HepG2 (cell line): ENCODE results near the gene SLC17A9. TPM values are rescaled to one million over a fixed set of nuclear protein-coding genes. Genes with fewer than 3 reads are reported as not detected.

Experiments
- ARNT ChIP-seq: fragments of 450-650 bp; IDR thresholded peaks from 2 replicates; pipeline ENCODE4 v1.6.1; 2017
- BHLHE40 ChIP-seq: IDR thresholded peaks from 2 replicates; pipeline ENCODE4 v1.6.1; 2011; ENCODE audit warnings: low read length, improper control_type of control experiment
- CC2D1A ChIP-seq: sonication (generic); formaldehyde crosslinking; IDR thresholded peaks from 2 replicates; pipeline ENCODE4 v1.8.1; 2023; ENCODE audit warnings: mild to moderate bottlenecking, missing genetic modification reagents
- HDAC6 ChIP-seq: fragments of 200-600 bp; sonication (generic); IDR thresholded peaks from 2 replicates; pipeline ENCODE4 v1.7.0; 2017; ENCODE audit warnings: mild to moderate bottlenecking, antibody characterized with exemption, low read length, low read depth
- MYPOP ChIP-seq: sonication (generic); formaldehyde crosslinking; IDR thresholded peaks from 2 replicates; pipeline ENCODE4 v1.8.1; 2023; ENCODE audit warnings: mild to moderate bottlenecking, moderate library complexity, missing genetic modification reagents
- PCBP1 ChIP-seq: fragments of 200-400 bp; formaldehyde crosslinking; IDR thresholded peaks from 2 replicates; pipeline ENCODE4 v1.6.1; 2017; ENCODE audit warnings: mild to moderate bottlenecking, low read depth, low read length, borderline replicate concordance
- PITX1 ChIP-seq: sonication (generic); formaldehyde crosslinking; IDR thresholded peaks from 2 replicates; pipeline ENCODE4 v1.5.1; 2020; ENCODE audit warnings: mild to moderate bottlenecking, missing genetic modification reagents
- SAFB2 ChIP-seq: sonication (generic); formaldehyde crosslinking; IDR thresholded peaks from 2 replicates; pipeline ENCODE4 v1.5.1; 2020; ENCODE audit warnings: missing genetic modification reagents, low read depth, mild to moderate bottlenecking, borderline replicate concordance
- SSRP1 ChIP-seq: IDR thresholded peaks from 2 replicates; pipeline ENCODE4 v1.6.1; 2016; ENCODE audit warnings: control low read depth
- ZNF224 ChIP-seq: sonication (generic); formaldehyde crosslinking; IDR thresholded peaks from 2 replicates; pipeline ENCODE4 v1.5.0; 2020; ENCODE audit warnings: mild to moderate bottlenecking, missing genetic modification reagents
- ZNF335 ChIP-seq: sonication (generic); formaldehyde crosslinking; IDR thresholded peaks from 2 replicates; pipeline ENCODE4 v1.4.0; 2020; ENCODE audit warnings: missing genetic modification reagents
- ZNF362 ChIP-seq: sonication (generic); formaldehyde crosslinking; IDR thresholded peaks from 2 replicates; pipeline ENCODE4 v1.4.0; 2020; ENCODE audit warnings: missing genetic modification reagents, mild to moderate bottlenecking, borderline replicate concordance
- ZNF678 ChIP-seq: sonication (generic); formaldehyde crosslinking; IDR thresholded peaks from 2 replicates; pipeline ENCODE4 v1.4.0; 2020; ENCODE audit warnings: mild to moderate bottlenecking, missing genetic modification reagents
- ZNF713 ChIP-seq: sonication (generic); formaldehyde crosslinking; IDR thresholded peaks from 2 replicates; pipeline ENCODE4 v1.4.0; 2020; ENCODE audit warnings: mild to moderate bottlenecking, missing genetic modification reagents
- ZNF83 ChIP-seq: sonication (generic); formaldehyde crosslinking; IDR thresholded peaks from 2 replicates; pipeline ENCODE4 v1.4.0; 2020; ENCODE audit warnings: missing genetic modification reagents, mild to moderate bottlenecking, borderline replicate concordance
- polyA plus RNA-seq, 8 experiments: library from polyadenylated mRNA; depleted of rRNA in 3 of 8; stranded (reverse) in 7 of 8; unstranded in 1 of 8; fragments of >200 nt; fragmentation: Illumina TruSeq in 4 of 8; extraction: Trizol in 4 of 8; gene quantifications; 2 replicates each; pipeline versions ENCODE4 v1.2.1 to v1.2.3, GENCODE V29; 2011 to 2016; ENCODE audit warnings: low read depth in 4 of 8, missing spikeins in 1 of 8, mixed read lengths in 1 of 8; ENCODE audit not compliant: insufficient read depth in 1 of 8
- total RNA-seq, 5 experiments: library from RNA; depleted of rRNA; stranded (reverse); fragments of >200 nt; fragmentation: Illumina TruSeq; extraction: Trizol; gene quantifications; 2 replicates each; pipeline ENCODE4 v1.2.3, GENCODE V29; 2016; ENCODE audit warnings: low read depth in 1 of 5
- TF ChIP-seq, protein P1 (sequence below): sonication (generic); formaldehyde crosslinking; IDR thresholded peaks from 2 replicates; pipeline ENCODE4 v1.4.0; 2020; ENCODE audit warnings: mild to moderate bottlenecking, missing genetic modification reagents
- TF ChIP-seq, protein P2 (sequence below): sonication (generic); formaldehyde crosslinking; IDR thresholded peaks from 2 replicates; pipeline ENCODE4 v1.8.0; 2022; ENCODE audit warnings: missing genetic modification reagents, mild to moderate bottlenecking, borderline replicate concordance
- TF ChIP-seq, protein P3 (sequence below): sonication (generic); formaldehyde crosslinking; IDR thresholded peaks from 2 replicates; pipeline ENCODE4 v1.8.0; 2023; ENCODE audit warnings: mild to moderate bottlenecking, missing genetic modification reagents
- TF ChIP-seq, protein P4 (sequence below): sonication (generic); formaldehyde crosslinking; IDR thresholded peaks from 2 replicates; pipeline ENCODE4 v1.8.1; 2023; ENCODE audit warnings: mild to moderate bottlenecking, missing genetic modification reagents
- TF ChIP-seq, protein P5 (sequence below): sonication (generic); formaldehyde crosslinking; IDR thresholded peaks from 2 replicates; pipeline ENCODE4 v1.5.1; 2020; ENCODE audit warnings: missing genetic modification reagents, mild to moderate bottlenecking, borderline replicate concordance

Gene SLC17A9
- total and polyA plus RNA-seq, 2 of the 13 experiments (the other 11 are each of a cell fraction or from before 2014, with no cell fraction given) = 110 to 191 TPM

- TF ChIP-seq, protein P1, sequence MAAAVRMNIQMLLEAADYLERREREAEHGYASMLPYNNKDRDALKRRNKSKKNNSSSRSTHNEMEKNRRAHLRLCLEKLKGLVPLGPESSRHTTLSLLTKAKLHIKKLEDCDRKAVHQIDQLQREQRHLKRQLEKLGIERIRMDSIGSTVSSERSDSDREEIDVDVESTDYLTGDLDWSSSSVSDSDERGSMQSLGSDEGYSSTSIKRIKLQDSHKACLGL = peak; percentile 70; the same call in 1 of the 2 replicates
- TF ChIP-seq ZNF362 (CRISPR knock-in tag) = no peak; the same call in 1 of the 2 replicates
- no peak for TF ChIP-seq HDAC6
- TF ChIP-seq ZNF335 (CRISPR knock-in tag) = peak; percentile 91
- peak; percentile 98 for TF ChIP-seq PITX1 (CRISPR knock-in tag)
- 0 out of 2 replicates have a peak, but pooled peaks have one; percentile 6 for TF ChIP-seq BHLHE40
- TF ChIP-seq CC2D1A (CRISPR knock-in tag) = no peak
- TF ChIP-seq PCBP1 = no peak
- TF ChIP-seq MYPOP (CRISPR knock-in tag) = peak; percentile 97; the same call in 1 of the 2 replicates
- no peak for TF ChIP-seq ZNF678 (CRISPR knock-in tag)
- peak; percentile 91; the same call in 1 of the 2 replicates for TF ChIP-seq ZNF224 (CRISPR knock-in tag)
- TF ChIP-seq, protein P2, sequence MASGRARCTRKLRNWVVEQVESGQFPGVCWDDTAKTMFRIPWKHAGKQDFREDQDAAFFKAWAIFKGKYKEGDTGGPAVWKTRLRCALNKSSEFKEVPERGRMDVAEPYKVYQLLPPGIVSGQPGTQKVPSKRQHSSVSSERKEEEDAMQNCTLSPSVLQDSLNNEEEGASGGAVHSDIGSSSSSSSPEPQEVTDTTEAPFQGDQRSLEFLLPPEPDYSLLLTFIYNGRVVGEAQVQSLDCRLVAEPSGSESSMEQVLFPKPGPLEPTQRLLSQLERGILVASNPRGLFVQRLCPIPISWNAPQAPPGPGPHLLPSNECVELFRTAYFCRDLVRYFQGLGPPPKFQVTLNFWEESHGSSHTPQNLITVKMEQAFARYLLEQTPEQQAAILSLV (CRISPR knock-in tag) = peak; percentile 49
- peak; percentile 28; the same call in 1 of the 2 replicates for TF ChIP-seq SAFB2 (CRISPR knock-in tag)
- TF ChIP-seq, protein P3, sequence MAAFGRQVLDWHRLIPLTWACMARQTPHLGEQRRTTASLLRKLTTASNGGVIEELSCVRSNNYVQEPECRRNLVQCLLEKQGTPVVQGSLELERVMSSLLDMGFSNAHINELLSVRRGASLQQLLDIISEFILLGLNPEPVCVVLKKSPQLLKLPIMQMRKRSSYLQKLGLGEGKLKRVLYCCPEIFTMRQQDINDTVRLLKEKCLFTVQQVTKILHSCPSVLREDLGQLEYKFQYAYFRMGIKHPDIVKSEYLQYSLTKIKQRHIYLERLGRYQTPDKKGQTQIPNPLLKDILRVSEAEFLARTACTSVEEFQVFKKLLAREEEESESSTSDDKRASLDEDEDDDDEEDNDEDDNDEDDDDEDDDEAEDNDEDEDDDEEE (CRISPR knock-in tag) = no peak; the same call in 1 of the 2 replicates
- no peak for TF ChIP-seq SSRP1 (CRISPR knock-in tag)
- TF ChIP-seq, protein P4, sequence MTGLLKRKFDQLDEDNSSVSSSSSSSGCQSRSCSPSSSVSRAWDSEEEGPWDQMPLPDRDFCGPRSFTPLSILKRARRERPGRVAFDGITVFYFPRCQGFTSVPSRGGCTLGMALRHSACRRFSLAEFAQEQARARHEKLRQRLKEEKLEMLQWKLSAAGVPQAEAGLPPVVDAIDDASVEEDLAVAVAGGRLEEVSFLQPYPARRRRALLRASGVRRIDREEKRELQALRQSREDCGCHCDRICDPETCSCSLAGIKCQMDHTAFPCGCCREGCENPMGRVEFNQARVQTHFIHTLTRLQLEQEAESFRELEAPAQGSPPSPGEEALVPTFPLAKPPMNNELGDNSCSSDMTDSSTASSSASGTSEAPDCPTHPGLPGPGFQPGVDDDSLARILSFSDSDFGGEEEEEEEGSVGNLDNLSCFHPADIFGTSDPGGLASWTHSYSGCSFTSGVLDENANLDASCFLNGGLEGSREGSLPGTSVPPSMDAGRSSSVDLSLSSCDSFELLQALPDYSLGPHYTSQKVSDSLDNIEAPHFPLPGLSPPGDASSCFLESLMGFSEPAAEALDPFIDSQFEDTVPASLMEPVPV (CRISPR knock-in tag) = peak; percentile 80
- TF ChIP-seq ZNF83 = no peak; the same call in 1 of the 2 replicates
- 0 out of 2 replicates have a peak, but pooled peaks have one; percentile 80 for TF ChIP-seq ZNF713 (CRISPR knock-in tag)
- TF ChIP-seq, protein P5, sequence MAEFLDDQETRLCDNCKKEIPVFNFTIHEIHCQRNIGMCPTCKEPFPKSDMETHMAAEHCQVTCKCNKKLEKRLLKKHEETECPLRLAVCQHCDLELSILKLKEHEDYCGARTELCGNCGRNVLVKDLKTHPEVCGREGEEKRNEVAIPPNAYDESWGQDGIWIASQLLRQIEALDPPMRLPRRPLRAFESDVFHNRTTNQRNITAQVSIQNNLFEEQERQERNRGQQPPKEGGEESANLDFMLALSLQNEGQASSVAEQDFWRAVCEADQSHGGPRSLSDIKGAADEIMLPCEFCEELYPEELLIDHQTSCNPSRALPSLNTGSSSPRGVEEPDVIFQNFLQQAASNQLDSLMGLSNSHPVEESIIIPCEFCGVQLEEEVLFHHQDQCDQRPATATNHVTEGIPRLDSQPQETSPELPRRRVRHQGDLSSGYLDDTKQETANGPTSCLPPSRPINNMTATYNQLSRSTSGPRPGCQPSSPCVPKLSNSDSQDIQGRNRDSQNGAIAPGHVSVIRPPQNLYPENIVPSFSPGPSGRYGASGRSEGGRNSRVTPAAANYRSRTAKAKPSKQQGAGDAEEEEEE (CRISPR knock-in tag) = no peak; the same call in 1 of the 2 replicates
- TF ChIP-seq ARNT = no peak
These were observed 3.2 kb downstream of the SLC17A9 start (continued) for GRCh38 chr20:62955519-62956386.
